Smooth muscle cell of the pulmonary artery (primary cell): ENCODE data around the gene ASGR1. TPM values are rescaled to one million over a fixed set of nuclear protein-coding genes. Genes with fewer than 3 reads are reported as not detected.

Source experiments
- total RNA-seq: library from RNA; depleted of rRNA; stranded (reverse); fragments of >200 nt; gene quantifications from 2 replicates; pipeline ENCODE4 v1.2.3, GENCODE V29; 2014

The ASGR1 gene, protein sequence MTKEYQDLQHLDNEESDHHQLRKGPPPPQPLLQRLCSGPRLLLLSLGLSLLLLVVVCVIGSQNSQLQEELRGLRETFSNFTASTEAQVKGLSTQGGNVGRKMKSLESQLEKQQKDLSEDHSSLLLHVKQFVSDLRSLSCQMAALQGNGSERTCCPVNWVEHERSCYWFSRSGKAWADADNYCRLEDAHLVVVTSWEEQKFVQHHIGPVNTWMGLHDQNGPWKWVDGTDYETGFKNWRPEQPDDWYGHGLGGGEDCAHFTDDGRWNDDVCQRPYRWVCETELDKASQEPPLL
- total RNA-seq, result 0.26 and 0.43 TPM in 2 replicates

DNA sequence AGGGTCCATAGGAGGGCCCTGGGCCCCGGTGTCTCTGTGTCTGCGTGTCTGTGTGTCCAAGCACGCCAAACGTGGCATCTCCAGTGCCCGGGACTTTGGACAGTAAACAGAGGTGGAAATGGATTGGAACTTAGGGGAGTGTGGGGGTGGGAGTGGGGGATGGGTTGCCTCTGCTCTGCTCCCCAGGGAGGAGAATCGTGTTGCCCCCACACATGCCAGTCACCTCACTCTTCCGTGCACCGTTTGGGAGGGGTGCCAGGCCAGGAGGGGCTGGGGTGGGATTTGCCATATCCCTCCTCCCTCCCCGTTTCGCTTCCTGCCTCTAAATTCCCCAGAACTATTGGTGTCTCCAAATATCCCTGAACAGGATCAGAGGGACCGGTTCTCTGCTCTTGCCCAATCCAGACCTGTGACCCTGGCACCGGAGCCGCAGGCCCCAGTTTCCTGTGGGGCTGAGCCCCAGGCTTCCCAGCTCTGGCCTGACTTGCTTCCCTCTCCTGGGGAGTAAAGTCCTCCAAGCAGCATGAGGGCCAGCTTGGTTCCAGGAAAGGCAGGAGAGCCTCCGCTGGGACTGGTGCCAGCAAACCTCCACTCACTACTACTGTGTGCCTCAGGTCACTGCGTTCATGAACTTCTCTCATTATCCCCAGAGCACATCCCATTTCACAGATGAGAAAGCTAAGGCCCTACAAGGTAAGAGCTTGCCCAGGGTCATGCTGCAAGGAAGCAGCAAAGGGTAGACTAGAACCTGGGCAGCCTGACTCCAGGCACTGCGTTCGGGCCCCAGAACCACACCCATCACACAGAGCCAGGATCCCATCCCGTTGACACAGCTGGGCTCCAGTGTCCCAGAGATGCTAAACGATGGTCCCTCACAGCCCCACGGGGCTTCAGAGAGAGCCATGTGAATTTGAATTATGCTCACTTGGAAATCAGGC lies at the start of gene ASGR1:
Gene ASGR1, minus strand, starts transcription at position 54 of the 938 bp plus-strand sequence. CDS start 807 bp downstream, outside the sequence.

GRCh38 chr17:7219812-7220592 lies 40.8 kb upstream of the ASGR1 start, which contains the start of the genes ACADVL and DLG4:
TSS of gene ACADVL (plus strand) at chr17:7219938. CDS start at chr17:7219985, 47 bp downstream.
TSS of gene DLG4 (minus strand) at chr17:7219836.

Other genes starting within 250 kb of the ASGR1 start
- gene ALOX12, start 183.3 kb downstream of the ASGR1 start, total RNA-seq, result not detected in 2 replicates
- 88.2 and 97.8 TPM in 2 replicates for gene RNASEK, start 166.7 kb downstream of the ASGR1 start, total RNA-seq
- gene BCL6B, start 156.3 kb downstream of the ASGR1 start, total RNA-seq, result 0.20 and 0.36 TPM in 2 replicates
- 0.85 and 1.1 TPM in 2 replicates for gene SLC16A13, start 143.4 kb downstream of the ASGR1 start, total RNA-seq
- 0.10 and 0.13 TPM in 2 replicates for gene SLC16A11, start 135.3 kb downstream of the ASGR1 start, total RNA-seq
- gene CLEC10A, start 99.1 kb downstream of the ASGR1 start, total RNA-seq, result not detected in 2 replicates
- not detected in 2 replicates for gene ASGR2, start 64.5 kb downstream of the ASGR1 start, total RNA-seq
- gene DLG4, start 40.5 kb upstream of the ASGR1 start, total RNA-seq, result 38.6 and 51.8 TPM in 2 replicates
- gene ACADVL, start 40.6 kb upstream of the ASGR1 start, total RNA-seq, result 253 and 331 TPM in 2 replicates
- 57.9 and 79.4 TPM in 2 replicates for gene DVL2, start 55.1 kb upstream of the ASGR1 start, total RNA-seq
- gene PHF23, start 60.1 kb upstream of the ASGR1 start, total RNA-seq, result 36.2 and 41.9 TPM in 2 replicates
- 152 and 153 TPM in 2 replicates for gene GABARAP, start 63.1 kb upstream of the ASGR1 start, total RNA-seq
- 71.7 and 85.0 TPM in 2 replicates for gene CTDNEP1, start 72.4 kb upstream of the ASGR1 start, total RNA-seq
- 23.6 and 23.8 TPM in 2 replicates for gene ELP5, start 72.8 kb upstream of the ASGR1 start, total RNA-seq
- gene CLDN7, start 83.1 kb upstream of the ASGR1 start, total RNA-seq, result 0.33 and 0.65 TPM in 2 replicates
- gene SLC2A4, start 102.3 kb upstream of the ASGR1 start, total RNA-seq, result 0.10 and 0.13 TPM in 2 replicates
- gene YBX2, start 115.3 kb upstream of the ASGR1 start, total RNA-seq, result 0.07 TPM in 1 of 2 replicates, not detected in the other
- gene EIF5A, start 128.3 kb upstream of the ASGR1 start, total RNA-seq, result 351 and 391 TPM in 2 replicates
- gene GPS2, start 136.0 kb upstream of the ASGR1 start, total RNA-seq, result 20.3 and 20.4 TPM in 2 replicates
- 21.6 and 31.2 TPM in 2 replicates for gene NEURL4, start 150.0 kb upstream of the ASGR1 start, total RNA-seq
- 0.33 and 0.99 TPM in 2 replicates for gene ACAP1, start 157.2 kb upstream of the ASGR1 start, total RNA-seq
- gene KCTD11, start 172.8 kb upstream of the ASGR1 start, total RNA-seq, result 13.4 and 14.2 TPM in 2 replicates
- not detected in 2 replicates for gene TMEM95, start 175.8 kb upstream of the ASGR1 start, total RNA-seq
- 0.20 and 0.26 TPM in 2 replicates for gene TNK1, start 201.7 kb upstream of the ASGR1 start, total RNA-seq
- gene PLSCR3, start 215.2 kb upstream of the ASGR1 start, total RNA-seq, result 52.9 and 58.3 TPM in 2 replicates
- 57.9 and 74.2 TPM in 2 replicates for gene TMEM256, start 224.7 kb upstream of the ASGR1 start, total RNA-seq
- 23.7 and 28.4 TPM in 2 replicates for gene NLGN2, start 228.5 kb upstream of the ASGR1 start, total RNA-seq
- not detected in 2 replicates for gene SPEM1, start 241.0 kb upstream of the ASGR1 start, total RNA-seq
- not detected in 2 replicates for gene SPEM2, start 246.2 kb upstream of the ASGR1 start, total RNA-seq
- not detected in 2 replicates for gene SPEM3, start 249.5 kb upstream of the ASGR1 start, total RNA-seq